NCI-H1930 (cell line): ENCODE results near the gene CCDC183.
"Not testable (repeated sequence)": the region's sequence is repeated elsewhere in the genome, so short reads cannot be mapped to it uniquely, and the experiment has no call there.

Experiments
- DNase-seq, 2 experiments: peaks; one replicate each; lab custom pipeline; 2025; lab: John Stamatoyannopoulos, UW

The CCDC183 gene

GRCh38 chr9:136825295-136826187 is 29.4 kb downstream of the CCDC183 start:
- no peak for DNase-seq

DNA sequence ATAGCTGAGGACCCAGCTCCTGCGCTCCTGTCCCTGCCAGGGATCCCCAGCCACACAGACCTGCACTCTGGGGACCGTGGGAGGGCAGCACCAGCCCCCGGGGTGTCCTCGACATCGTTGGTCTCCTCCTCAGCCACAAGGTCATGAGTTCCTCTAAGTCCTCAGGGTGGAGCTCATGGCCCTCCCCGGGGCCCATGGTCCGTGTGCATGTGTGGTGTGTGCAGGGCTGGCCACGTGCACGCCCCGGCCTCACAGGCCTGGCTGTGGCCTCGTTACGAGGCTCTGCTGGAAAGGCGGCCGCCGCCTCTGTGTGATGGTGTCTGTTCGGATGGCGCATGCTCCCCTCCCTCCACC is 30.0 kb downstream of the CCDC183 start:
- DNase-seq = no peak

DNA sequence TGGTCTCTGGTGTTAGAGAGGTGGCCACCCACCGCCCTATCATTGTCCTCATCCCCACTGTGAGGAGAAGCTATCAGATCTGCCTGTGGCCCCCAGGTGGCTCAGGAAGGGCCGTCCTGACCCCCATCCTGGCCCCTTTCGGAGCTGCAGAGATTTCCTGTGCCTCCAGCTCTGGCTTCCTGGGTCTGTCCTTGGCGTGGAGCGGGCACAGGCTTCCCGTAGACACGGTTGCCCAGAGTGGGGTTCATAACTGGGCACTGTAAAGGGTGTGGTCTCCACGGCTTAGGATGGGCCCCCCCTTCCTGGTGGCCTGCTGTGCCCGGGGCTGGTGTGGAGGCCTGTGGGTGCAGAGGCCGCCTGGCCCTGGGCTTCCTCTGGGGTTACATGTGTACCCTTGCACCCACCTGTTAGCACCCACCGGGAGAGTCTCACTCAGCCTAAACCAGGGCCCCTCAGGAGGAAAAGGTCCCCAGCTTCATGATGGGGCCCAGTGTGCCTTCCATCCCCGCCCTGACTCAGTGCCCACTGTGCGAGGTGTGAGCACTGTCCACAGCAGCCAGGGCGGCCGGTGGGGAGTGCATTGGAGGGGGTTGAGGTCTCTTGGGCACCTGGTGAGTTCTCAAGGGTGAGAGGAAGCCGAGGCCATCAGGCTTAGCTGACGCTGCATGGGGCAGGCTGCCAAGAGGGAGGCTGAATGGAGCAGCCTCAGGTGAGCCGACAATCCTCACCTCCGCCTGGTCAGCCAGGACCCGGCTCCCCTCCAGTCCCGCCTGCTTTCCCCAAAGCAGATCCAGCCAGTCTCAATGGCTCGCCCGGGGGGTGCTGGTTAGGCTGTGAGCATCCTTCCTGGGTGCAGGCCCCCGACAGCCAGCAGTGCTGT is 30.8 kb downstream of the CCDC183 start:
- no peak for DNase-seq

DNA sequence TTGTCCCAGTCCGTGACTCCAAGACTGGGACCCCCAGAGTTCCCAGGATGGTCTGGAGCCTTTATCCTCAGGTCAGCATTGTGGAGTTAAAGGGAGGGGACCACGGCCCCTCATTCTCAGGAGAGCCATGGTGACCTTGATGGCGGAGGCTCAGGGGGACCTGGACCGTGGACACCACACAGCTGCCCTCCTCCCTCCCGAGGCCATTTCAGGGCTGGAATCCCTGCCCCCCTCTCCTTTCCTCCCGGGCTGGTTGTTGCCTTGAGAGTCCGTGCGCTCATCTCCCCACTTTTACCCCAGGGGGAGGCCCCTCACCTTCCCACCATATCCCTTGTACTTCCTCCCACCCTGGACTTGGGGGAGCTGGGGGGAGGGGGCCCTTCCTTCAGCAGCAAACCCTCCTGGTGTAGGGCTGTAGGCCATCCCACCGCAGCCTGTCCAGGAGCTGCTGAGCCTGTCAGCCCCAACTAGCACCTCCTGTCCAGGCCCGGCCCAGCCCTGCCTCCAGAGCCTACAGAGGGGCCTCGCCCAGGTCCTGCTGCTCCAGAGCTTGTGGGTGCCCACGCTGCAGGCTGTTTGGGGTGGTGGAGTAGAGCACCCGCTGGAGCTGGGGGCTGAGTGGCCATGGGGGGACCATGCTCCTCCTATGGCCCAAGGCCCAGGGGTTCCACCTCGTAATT is 31.8 kb downstream of the CCDC183 start:
- DNase-seq = no peak

DNA sequence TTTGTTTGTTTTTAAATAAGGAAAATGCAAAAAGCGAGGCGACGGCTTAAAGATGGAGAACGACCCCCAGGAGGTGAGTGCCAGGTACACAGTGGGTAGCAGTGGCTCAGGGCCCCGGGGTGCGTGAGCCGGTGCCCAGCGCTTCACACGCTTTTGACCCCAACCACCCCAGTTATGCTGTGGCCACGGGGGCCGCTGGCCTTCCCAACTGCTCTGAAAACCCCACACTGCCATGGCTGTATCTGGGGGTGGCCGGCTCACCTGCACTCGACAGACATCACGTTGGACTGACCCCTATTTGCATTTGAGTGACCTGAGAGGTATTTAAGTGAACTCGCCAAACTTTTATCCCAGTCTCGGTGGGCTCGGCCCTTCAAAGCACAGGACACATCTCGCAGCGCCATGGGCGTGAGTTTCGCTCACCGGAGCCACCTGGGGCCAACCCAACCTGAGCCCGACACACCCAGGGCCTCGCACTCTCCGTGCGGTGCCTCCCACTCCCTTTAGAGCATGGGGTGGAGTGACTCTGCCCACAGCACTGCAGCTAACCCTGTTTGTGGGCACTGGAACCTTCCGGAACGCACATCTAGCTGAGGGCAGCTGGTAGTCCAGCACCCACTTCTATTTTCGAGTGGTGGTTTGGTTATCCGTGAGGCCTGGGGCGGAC is 32.5 kb downstream of the CCDC183 start:
- DNase-seq = no peak

DNA sequence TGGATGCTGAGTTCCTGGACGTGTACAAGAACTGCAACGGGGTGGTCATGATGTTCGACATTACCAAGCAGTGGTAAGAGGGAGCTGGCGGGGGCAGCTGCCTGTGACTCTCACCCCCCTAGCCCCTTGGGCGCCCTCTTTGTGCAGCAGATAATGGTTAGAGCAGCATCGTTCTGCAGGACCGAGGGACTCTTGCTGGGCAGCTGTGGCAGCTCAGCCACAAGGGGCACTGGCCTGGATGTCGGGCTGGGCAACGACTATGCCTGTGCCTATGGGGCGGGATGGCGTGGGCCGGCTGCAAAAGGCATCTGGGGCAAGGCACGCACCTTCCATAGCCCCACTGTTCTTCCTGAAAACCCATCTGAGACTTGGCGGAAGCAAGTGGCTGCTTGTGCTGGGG is 33.3 kb downstream of the CCDC183 start:
- no peak for DNase-seq

- no peak for DNase-seq
Measured at GRCh38 chr9:136829981-136830885, 34.1 kb downstream of the CCDC183 start.

- no peak for DNase-seq
Measured at GRCh38 chr9:136831002-136831719, 35.0 kb downstream of the CCDC183 start.

- no peak for DNase-seq
Measured at GRCh38 chr9:136831720-136832104, 35.6 kb downstream of the CCDC183 start.

DNA sequence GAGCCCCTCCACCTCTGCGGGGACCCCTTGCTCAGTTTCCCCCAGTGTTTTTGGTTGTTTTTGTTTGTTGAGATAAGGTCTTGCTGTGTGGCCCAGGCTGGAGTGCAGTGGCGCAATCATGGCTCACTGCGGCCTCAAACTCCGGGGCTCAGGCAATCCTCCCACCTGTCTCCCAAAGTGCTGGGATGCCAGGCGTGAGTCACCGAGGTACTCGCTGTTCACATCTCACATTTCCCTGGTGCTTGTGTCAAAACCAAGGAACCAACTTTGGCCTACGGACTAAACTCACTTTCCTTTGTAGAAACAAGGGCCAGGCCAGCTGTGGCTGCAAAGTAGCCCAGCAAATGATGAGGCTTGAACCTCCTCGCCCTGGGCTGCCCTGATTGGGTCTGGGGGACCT is 36.4 kb downstream of the CCDC183 start:
- no peak for DNase-seq

- not testable (repeated sequence) for DNase-seq
Measured at GRCh38 chr9:136833381-136834048, 37.4 kb downstream of the CCDC183 start.

- DNase-seq = no peak
Measured at GRCh38 chr9:136835162-136835931, 39.2 kb downstream of the CCDC183 start.

GRCh38 chr9:136835932-136836904 is 40.1 kb downstream of the CCDC183 start:
- DNase-seq = no peak

GRCh38 chr9:136837146-136837855 is 41.2 kb downstream of the CCDC183 start:
- DNase-seq = no peak

DNA sequence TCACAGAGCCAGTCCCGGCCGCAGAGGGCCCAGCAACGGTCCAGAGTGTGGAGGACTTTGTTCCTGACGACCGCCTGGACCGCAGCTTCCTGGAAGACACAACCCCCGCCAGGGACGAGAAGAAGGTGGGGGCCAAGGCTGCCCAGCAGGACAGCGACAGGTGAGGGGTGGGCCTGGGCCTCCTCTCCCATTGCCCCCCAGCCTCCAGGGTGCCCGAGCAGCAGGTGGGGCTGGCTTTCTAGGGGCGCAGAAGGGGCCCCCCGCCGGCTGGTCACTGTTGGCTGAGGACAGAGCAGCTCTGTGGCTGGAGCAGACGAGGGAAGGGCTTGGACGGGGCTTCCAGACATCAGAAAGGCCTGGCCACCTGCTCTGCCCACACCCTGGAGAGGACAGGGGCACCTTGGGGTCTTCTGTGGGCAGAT is 41.7 kb downstream of the CCDC183 start:
- not testable (repeated sequence) for DNase-seq

DNA sequence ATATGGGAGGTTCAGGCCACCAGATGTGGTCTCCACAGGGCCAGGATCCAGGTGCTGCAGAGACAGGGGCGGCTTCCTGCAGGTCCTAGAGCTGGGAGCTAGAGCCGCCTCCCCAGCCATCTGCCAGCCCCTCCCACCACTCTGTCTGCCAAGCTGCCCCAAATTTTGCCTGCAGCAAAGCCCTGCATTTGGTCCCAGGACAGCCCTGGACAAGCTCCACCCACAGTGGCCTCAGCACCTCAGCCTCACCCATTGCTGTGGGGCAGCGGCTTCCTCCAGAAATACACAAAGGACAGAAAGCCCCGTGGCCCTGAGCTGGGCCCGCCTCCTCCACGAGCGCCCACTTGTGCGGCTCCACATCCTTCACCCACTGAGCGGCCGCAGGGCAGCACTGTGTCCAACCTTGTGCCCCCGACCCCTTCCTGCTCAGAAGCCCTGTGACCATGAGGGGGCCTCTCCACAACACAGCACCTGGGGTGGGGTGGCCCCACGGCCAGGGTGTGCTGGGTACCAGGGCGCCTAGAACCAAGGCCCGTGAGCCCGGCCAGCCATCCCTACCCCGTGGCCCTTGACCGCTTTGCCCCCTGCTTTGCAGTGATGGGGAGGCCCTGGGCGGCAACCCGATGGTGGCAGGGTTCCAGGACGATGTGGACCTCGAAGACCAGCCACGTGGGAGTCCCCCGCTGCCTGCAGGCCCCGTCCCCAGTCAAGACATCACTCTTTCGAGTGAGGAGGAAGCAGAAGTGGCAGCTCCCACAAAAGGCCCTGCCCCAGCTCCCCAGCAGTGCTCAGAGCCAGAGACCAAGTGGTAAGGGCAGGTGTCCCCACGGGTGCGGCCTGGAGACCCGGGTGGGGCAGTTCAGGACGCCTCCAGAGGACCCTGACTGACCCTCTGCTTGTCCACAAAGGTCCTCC is 42.4 kb downstream of the CCDC183 start:
- DNase-seq = no peak
